Femur (tissue), 1 donor: ENCODE results near the gene AP1AR.

Experiments
- DNase-seq: peaks from one replicate; pipeline ENCODE4 v3.0.0-alpha.2; 2017

The AP1AR gene

DNA sequence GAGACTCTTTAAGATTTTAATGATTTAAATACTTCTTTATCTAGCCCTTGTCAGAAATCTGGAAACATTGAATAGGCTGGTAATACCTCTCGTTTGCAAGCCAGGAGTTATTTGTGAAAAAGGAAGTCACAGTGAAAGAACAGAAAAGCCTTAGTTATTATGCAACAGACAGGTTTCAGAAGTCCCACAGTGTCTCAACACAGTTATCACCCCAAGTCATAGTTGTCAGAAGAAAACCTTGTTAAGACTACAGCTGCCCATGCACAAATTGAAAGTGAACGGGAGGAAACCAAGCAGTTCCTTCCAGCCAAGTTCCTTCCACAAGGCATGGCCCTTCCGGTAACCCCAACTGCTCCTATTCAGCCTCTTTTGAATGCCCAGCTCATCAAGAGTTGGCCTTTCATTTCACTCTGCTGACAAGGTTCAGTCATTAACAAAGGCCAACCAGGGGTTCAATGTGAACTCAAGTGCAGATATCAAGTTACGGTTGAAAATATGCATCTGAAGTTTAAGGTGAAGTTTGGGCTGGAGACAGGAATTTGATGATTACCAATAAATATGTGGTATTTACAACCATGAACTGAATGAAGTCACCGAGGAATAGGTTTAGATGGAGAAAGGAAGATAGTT is 81.1 kb downstream of the AP1AR start:
- no peak for DNase-seq

DNA sequence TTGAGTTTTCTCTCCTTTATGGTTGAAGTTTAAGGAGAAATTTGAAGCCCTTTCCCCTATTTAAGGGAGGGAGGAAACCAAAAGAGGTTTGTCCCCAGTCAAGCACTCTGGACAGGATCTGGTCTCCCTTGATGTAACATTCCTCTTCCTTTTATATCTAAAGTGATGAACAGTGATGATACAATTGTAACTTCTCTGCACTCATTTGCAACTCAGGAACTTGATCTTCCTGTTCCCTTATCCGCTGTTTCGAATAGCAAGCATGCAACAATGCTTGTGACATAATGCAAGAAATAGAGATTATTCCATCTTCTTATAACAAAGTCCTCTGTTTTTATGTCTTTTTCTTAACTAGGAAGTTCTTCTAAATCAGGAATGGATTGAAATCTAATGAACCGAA is 83.9 kb downstream of the AP1AR start:
- no peak for DNase-seq

DNA sequence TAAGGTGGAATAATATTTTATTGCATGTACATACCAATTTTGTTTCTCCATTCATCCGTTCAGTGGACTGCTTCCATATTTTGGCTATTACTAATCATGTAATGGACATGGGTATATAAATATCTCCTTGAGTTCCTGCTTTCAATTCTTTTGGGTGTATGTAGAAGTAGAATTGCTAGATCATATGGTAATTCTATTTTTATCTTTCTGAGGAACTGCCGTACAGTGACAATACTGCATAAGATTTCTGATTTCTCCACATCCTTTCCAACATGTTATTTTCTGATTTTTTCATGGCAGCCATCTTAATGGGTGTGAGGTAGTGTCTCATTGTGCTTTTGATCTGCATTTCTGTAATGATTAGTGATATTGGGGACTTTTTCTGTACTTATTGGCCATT is 84.8 kb downstream of the AP1AR start:
- DNase-seq, result no peak

DNA sequence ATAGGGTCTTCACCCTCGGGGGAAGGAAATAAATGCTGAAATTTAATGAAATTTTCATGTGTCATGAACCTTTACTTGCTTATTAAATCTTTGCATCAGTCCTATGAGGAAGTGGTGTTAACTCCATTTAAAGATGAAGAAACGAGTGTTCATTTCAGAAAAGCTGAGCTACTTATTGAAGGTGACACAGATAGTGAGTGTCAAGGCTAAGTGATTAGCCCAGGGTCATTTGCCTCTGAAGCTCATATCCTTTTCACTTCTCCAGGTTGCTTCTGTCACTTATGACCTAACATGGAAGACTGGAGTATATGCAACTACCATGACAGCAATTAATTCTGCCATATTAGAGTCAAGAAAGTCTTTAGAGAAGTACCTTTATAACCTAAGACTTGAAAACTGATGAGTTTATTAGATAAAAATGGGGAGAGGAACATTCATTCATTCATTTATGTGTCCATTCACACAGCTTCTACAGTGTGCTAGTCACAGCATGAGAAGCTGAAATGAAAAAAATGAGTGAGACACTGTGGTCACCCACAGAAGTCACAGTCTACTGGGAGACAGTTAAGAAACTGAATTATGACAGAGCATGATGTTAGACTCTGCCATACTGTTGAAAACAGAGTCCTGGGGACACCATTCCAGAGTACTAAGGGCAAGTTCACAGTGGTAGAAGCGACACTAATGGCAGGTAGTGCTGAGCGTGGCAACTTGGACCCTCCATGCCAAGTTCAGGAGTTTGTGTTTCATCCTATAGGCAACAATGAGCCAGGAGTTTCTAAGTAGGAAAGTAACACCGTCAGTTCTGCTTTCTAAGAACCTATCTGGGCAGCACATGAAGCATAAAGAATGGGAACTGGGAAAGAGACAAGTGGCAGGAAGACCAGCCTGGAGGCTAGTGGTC is 86.9 kb downstream of the AP1AR start:
- no peak for DNase-seq
